Heart left ventricle (tissue), 13 donors: ENCODE data around the gene C4orf46.

Source experiments
- CTCF ChIP-seq, 12 donors: fragments of 200-600 bp; sonication (generic) in 4 of 12; IDR thresholded peaks; one replicate each; pipeline versions ENCODE4 v1.5.0 to v1.8.0; 2018 to 2022; ENCODE audit warnings: antibody characterized with exemption in 12 of 12, mild to moderate bottlenecking in 5 of 12
- POLR2A ChIP-seq, 2 donors: fragments of 450-650 bp; IDR thresholded peaks; one replicate each; pipeline ENCODE4 v1.6.1; 2017; ENCODE audit warnings: antibody characterized with exemption in 2 of 2, mild to moderate bottlenecking in 2 of 2, moderate library complexity in 2 of 2
- donor health status: ischemic (EF 13 %, LVEDD 7.1; RV severe dilation, severe dysfunction).
- donor health status: DM: no; HTN: yes; CAD: no.
- donor health status: DM: no; HTN: no; CAD: no.
- donor health status: ischemic (EF 25% LVEDD 6.9; RV normal size, moderate dysfunction).
- donor health status: ischemic (EF 25% LVEDD 5.7; RV mildly dilated, moderate dysfunction).
- donor health status: ischemic (EF 35%, LVEDD 5.7; RV mildly dilated, moderate dysfunction).
- donor health status: nonischemic (EF 11% LVEDD 7.7; RV severe dilation, severe dysfunction).
- donor health status: DM: yes; HTN: yes; CAD: no.
- donor health status: PGD.
- donor health status: ischemic (EF 29% LVEDD 5.4; RV normal size, mild dysfunction).
- donor health status: nonischemic (EF 23%, LVEDD 6.1; RV moderate dilation, normal function).

- TF ChIP-seq POLR2A (IDR thresholded peaks at IDR 0.05): no peak
- TF ChIP-seq CTCF (IDR thresholded peaks at IDR 0.05): no peak
Measured at GRCh38 chr4:158636619-158637018, 35.1 kb downstream of the C4orf46 start.
